Effector CD8-positive, alpha-beta T cell (primary cell): ENCODE results near the gene MRC1.
"Not testable (repeated sequence)": the region's sequence is repeated elsewhere in the genome, so short reads cannot be mapped to it uniquely, and the experiment has no call there.

Source experiments
- DNase-seq: peaks from one replicate; lab custom pipeline; 2025; lab: John Stamatoyannopoulos, UW

The MRC1 gene

DNA sequence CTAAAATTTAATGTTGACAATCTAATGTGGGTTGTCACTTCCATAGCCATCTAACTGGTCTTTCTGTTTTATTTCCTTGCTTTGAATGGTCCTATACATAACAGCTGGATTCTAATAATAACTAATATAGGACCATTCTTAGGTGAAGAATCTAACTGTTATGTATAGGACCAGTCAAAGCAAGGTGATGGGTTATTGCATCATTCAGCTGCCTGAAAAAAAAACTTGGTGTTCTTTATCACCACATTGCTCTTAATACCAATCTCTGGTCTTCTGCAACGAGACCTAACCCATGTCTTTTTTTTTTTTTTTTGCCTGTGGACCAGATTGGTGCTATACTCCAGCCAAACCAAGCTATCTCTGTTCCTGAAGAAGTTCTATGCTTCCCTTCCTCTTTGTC is 96.9 kb downstream of the MRC1 start:
- no peak for DNase-seq

- DNase-seq, result no peak
Measured at GRCh38 chr10:17907641-17908040, 98.5 kb downstream of the MRC1 start.

GRCh38 chr10:17910125-17910789 is 101.1 kb downstream of the MRC1 start:
- DNase-seq, result no peak

DNA sequence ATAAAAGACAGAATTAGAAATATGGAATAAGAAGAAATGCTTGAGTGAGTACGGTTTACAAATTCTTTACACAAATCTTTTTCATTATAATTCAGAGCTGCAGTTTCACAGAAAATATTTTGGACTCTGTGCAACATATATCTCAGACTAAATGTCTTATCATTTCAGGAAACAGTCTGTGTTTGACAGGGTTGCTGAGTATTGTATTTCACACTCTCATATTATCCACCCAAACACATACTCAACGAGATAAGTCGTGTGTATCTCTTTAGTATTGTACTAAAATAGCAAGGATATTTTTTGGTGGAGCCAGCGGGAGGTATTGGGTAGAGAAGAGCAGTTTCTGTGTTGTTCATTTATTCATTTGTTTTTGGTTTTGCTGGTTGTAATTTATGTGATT is 103.6 kb downstream of the MRC1 start:
- no peak for DNase-seq

DNA sequence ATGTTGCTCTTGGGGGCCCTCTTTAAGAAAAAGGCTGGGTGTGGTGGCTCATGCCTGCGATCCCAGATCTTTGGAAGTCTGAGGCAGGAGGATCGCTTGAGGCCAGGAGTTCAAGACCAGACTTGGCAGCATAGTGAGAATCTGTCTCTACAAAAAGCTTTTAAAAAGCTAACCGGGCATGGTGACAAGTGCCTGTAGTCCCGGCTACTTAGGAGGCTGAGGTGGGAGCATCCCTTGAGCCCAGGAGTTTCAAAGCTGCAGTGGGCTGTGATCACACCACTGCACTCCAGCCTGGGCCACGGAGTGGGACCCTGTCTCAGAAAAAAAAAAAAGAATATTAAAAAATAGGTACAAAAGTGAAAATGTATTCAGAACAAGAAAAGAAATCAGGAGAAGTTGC is 104.5 kb downstream of the MRC1 start:
- no peak for DNase-seq

GRCh38 chr10:17914169-17915045 is 105.3 kb downstream of the MRC1 start:
- DNase-seq, result no peak

DNA sequence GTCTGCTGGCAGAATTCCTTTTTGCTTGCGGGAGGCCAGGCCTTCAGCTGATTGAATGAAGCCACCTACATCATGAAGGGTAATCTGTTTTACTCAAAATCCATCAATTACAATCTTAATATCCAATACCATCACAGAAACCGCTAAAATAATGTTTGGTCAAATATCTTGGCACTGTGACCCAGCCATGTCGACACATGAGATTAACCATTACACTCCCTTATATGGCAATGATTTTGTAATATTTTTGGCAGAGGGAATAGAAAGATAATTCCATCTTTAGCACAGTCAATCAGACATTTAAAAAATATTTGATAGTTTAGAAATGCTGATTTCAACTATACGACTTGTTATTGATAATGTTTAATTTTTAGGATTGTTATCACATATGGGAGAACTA is 106.0 kb downstream of the MRC1 start:
- DNase-seq, result no peak

DNA sequence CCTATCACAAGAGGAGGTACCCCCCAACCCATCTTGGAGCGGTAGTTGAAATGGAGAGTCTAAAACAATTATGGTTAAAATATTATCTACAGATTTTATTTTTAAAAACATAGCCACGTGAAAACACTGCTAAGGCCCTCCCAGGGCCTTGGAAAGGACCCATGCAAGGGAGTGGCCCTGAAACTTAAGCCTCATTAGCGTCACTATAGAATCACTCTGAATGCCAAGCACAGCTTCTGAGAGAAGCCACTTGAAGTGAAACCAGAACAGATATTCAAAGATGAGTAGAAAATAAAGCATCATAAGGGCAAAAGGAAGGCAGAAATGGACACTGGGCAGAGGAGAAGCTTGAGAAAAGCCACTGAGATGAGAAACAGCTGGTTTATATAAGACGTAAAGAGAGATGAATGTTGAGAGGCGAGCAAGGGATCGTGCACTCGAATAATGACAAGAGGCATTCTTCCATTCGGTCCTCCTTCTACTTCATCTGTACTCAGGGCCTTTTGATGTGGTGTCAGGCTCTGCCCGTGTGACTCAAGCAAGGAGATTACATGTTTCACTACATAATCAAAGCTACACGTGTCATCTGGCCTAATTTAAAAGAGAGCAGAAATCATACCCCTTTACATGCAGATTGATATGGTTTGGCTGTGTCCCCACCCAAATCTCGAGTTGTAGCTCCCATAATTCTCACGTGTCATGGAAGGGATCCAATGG is 109.2 kb downstream of the MRC1 start:
- DNase-seq, result no peak

- no peak for DNase-seq
Measured at GRCh38 chr10:17921378-17921777, 112.2 kb downstream of the MRC1 start.

GRCh38 chr10:17923728-17924127 is 114.6 kb downstream of the MRC1 start:
- DNase-seq, result no peak

- no peak for DNase-seq
Measured at GRCh38 chr10:17943033-17943745, 134.0 kb downstream of the MRC1 start.

- DNase-seq, result not testable (repeated sequence)
Measured at GRCh38 chr10:17950269-17950668, 141.1 kb downstream of the MRC1 start.

DNA sequence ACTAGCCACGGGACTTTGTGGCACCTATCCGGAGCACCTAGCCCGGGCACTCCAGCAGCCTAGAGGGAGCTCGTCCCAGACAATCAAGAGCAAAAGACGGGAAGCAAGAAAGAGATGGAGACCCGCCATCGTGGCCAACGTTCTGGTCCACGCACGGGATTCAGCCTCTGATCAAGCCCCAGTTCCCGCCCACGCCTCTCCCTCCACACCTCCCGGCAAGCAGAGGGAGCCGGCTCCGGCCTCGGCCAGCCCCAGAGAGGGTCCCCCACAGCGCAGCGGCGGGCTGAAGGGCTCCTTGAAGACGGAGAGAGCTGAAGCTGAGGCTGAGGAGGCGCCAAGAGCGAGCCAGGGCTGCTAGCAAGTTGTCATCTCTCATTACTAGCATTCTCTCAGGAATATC is 141.6 kb downstream of the MRC1 start:
- no peak for DNase-seq

DNA sequence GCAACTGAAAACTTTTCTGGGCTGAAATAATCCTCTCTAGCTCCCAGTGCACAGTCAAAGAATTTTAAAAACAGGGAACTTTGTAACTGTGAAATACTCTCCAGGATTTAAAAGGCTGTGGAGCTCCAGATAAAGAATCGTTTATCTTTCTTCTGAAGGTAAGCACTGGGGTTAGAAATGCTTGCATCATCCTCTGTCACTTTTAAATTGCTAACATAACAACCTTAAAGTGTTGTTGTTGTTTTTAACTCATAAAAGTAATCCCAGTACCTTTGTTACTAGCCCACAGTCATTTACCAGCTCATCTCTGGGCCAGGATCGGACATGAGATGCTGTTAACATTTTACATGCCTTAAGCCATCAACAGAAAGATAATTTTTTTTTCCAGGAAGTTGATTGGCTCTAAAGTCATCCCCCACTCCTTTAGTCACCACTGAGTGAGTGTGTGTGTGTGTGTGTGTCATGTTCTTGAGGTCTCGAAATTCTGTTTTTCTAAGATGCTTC is 142.8 kb downstream of the MRC1 start, which contains the start of gene SLC39A12:
TSS of gene SLC39A12 (plus strand) at position 51 of the 504 bp plus-strand sequence. CDS start 1,359 bp downstream, outside the sequence.
- no peak for DNase-seq

DNA sequence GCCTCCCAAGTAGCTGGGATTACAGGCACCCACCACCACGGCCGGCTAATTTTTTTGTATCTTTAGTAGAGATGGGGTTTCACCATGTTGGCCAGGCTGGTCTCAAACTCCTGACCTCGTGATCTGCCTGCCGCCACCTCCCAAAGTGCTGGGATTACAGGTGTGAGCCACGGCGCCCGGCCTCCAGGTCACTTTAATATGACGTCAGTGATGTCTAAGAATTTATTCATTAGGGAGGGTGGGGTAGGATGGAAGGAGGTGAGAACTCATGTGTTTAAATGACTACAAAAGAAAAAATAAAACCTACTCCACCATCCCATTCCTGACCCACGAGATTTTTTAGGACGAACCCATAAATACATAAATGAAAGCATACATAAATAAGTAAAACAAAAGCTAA is 145.2 kb downstream of the MRC1 start:
- not testable (repeated sequence) for DNase-seq

- no peak for DNase-seq
Measured at GRCh38 chr10:17954861-17955260, 145.7 kb downstream of the MRC1 start.

DNA sequence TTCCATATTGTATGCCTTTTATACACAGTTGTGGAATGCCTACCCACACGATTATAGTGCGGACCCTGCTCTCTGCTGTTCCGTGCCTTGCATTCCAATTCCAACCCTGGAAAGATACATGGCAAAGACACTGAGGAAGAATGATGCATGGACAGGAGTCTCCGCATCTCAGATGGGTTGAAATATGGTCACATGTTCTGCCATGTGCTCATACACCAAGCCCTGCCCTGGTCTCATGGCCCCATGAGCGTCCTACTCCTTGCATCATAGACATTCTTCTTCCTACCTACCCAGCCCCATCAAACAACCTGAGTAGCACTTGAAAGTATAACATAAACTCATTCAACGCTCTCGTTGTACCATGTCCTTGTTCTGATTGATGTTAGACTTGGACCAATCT is 148.9 kb downstream of the MRC1 start:
- no peak for DNase-seq

GRCh38 chr10:17959870-17960269 is 150.7 kb downstream of the MRC1 start:
- DNase-seq, result no peak
